PC-3 (cell line): ENCODE data around the gene CYTH4.

Experiments used
- EZH2 ChIP-seq: fragments of 300-600 bp; sonication (generic); IDR thresholded peaks from one replicate; pipeline ENCODE4 v1.6.1; 2017; ENCODE audit warnings: antibody characterized with exemption, mild to moderate bottlenecking, low read length; ENCODE audit not compliant: unreplicated experiment
- TF ChIP-seq, protein P1 (sequence below): fragments of 300-600 bp; sonication (generic); conservative IDR thresholded peaks from 2 replicates; pipeline ENCODE4 v1.5.1; 2017; ENCODE audit warnings: antibody characterized with exemption, low read depth, mild to moderate bottlenecking, low read length

GRCh38 chr22:37269936-37270678 is 12.2 kb upstream of the CYTH4 start:
- TF ChIP-seq EZH2, result no peak
- TF ChIP-seq, protein P1, sequence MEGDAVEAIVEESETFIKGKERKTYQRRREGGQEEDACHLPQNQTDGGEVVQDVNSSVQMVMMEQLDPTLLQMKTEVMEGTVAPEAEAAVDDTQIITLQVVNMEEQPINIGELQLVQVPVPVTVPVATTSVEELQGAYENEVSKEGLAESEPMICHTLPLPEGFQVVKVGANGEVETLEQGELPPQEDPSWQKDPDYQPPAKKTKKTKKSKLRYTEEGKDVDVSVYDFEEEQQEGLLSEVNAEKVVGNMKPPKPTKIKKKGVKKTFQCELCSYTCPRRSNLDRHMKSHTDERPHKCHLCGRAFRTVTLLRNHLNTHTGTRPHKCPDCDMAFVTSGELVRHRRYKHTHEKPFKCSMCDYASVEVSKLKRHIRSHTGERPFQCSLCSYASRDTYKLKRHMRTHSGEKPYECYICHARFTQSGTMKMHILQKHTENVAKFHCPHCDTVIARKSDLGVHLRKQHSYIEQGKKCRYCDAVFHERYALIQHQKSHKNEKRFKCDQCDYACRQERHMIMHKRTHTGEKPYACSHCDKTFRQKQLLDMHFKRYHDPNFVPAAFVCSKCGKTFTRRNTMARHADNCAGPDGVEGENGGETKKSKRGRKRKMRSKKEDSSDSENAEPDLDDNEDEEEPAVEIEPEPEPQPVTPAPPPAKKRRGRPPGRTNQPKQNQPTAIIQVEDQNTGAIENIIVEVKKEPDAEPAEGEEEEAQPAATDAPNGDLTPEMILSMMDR, result no peak
